Calu3 (cell line): ENCODE data around the gene CLUH. TPM values are rescaled to one million over a fixed set of nuclear protein-coding genes. Genes with fewer than 3 reads are reported as not detected.
A peak's percentile ranks its signal among the peaks of the same experiment; 100 is the strongest.

Experiments used
- BruUV-seq: library from RNA; stranded (reverse); fragments of 400-500 nt; replicated peaks from 2 replicates; lab custom pipeline; 2021; lab: Mats Ljungman, UMichigan
- CTCF ChIA-PET: fragments of 300-600 bp; sonication (Branson Sonifier 250); formaldehyde crosslinking; loops from one replicate; lab custom pipeline; 2022; ENCODE audit warnings: antibody characterized with exemption; lab: Charles Lee
- DNase-seq: peaks from one replicate; pipeline ENCODE4 v3.0.0; 2022
- H3K27ac Mint-ChIP-seq: one replicate; pipeline ENCODE4 v1.8.0; 2022; ENCODE audit warnings: mixed read lengths; ENCODE audit not compliant: unreplicated experiment
- H3K27me3 Mint-ChIP-seq: one replicate; pipeline ENCODE4 v1.8.0; 2022; ENCODE audit warnings: mixed read lengths; ENCODE audit not compliant: unreplicated experiment
- H3K36me3 Mint-ChIP-seq: one replicate; pipeline ENCODE4 v1.8.0; 2022; ENCODE audit warnings: mild to moderate bottlenecking, moderate library complexity, mixed read lengths; ENCODE audit not compliant: insufficient read depth, unreplicated experiment
- H3K4me1 Mint-ChIP-seq: one replicate; pipeline ENCODE4 v1.8.0; 2022; ENCODE audit warnings: mild to moderate bottlenecking, low read depth, mixed read lengths; ENCODE audit not compliant: unreplicated experiment
- H3K4me3 Mint-ChIP-seq: one replicate; pipeline ENCODE4 v1.8.0; 2022; ENCODE audit warnings: mild to moderate bottlenecking, low read depth, moderate library complexity, mixed read lengths; ENCODE audit not compliant: unreplicated experiment
- H3K9me3 Mint-ChIP-seq: one replicate; pipeline ENCODE4 v1.8.0; 2022; ENCODE audit warnings: low read depth, mixed read lengths; ENCODE audit not compliant: unreplicated experiment
- intact Hi-C: fragments of 100-400 bp; cut with micrococcal nuclease; formaldehyde crosslinking; loops from one replicate; pipeline ENCODE4 v1.10.0; 2022; ENCODE audit not compliant: unreplicated experiment
- total RNA-seq: library from RNA; stranded (reverse); gene quantifications from 2 replicates; pipeline ENCODE4 v1.2.3, GENCODE V29; 2022
- TF ChIP-seq, protein P1 (sequence below): fragments of 200-600 bp; IDR thresholded peaks from one replicate; pipeline ENCODE4 v1.8.0; 2022; ENCODE audit warnings: antibody characterized with exemption; ENCODE audit not compliant: unreplicated experiment

The CLUH gene
- total RNA-seq, 1 experiment from 2014 or later = 103 TPM

DNA sequence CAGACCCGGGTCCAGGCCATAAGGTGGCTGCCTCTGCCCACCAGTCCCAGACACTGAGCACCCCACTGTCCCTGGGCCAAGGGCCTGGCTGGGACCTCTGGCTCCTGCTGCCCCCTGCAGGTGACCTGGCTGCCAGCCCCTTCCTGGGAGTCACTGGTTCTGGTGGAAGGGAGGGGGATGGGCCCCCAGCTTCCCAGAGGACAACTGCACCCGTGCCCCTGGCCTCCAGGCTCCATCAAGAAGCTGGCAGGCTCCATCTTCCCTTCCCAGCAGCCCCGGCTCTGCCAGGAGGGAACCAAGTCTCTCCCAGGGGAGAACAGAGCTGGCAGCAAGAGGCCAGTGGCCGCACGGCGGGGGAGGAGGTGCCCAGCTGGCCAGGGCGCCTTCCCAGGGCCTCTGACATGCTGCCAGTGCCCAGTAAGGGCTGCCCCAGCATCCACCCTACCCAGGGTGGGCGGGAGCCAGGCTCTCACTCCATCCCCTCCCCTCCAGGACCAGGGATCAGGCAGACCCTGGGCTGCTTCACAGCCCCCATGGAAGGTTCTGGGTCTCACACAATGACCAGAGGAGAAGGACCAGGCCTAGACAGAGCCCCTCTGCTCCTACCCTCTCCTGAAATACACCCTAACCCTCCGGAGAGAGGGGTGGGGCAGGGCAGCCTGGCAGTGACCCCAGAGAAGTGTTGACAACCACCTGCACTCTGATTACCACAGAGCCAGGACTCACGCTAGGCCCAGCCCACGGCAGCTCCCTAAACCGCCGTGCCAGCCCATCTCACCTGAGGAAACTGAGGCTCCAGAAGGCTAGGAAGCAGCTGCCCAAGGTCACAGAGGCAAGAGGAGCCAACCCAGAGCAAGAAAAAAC lies 3.6 kb downstream of the CLUH start:
- intact Hi-C loops = no loop called here
- Mint-ChIP-seq H3K4me1 (peaks cover 30% of the 10 kb centered on the region), H3K4me3 (peak overlapping the region; percentile 96), H3K27ac (no peak overlapping the region), H3K9me3 (no peaks in the 10 kb centered on the region), H3K27me3 (no peaks in the 10 kb centered on the region), H3K36me3 (peaks cover 53% of the 10 kb centered on the region)
- BruUV-seq = no TSS peak
- peak; percentile 24 for DNase-seq
- TF ChIP-seq, protein P1, sequence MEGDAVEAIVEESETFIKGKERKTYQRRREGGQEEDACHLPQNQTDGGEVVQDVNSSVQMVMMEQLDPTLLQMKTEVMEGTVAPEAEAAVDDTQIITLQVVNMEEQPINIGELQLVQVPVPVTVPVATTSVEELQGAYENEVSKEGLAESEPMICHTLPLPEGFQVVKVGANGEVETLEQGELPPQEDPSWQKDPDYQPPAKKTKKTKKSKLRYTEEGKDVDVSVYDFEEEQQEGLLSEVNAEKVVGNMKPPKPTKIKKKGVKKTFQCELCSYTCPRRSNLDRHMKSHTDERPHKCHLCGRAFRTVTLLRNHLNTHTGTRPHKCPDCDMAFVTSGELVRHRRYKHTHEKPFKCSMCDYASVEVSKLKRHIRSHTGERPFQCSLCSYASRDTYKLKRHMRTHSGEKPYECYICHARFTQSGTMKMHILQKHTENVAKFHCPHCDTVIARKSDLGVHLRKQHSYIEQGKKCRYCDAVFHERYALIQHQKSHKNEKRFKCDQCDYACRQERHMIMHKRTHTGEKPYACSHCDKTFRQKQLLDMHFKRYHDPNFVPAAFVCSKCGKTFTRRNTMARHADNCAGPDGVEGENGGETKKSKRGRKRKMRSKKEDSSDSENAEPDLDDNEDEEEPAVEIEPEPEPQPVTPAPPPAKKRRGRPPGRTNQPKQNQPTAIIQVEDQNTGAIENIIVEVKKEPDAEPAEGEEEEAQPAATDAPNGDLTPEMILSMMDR = no peak
- CTCF ChIA-PET = no interaction called here

DNA sequence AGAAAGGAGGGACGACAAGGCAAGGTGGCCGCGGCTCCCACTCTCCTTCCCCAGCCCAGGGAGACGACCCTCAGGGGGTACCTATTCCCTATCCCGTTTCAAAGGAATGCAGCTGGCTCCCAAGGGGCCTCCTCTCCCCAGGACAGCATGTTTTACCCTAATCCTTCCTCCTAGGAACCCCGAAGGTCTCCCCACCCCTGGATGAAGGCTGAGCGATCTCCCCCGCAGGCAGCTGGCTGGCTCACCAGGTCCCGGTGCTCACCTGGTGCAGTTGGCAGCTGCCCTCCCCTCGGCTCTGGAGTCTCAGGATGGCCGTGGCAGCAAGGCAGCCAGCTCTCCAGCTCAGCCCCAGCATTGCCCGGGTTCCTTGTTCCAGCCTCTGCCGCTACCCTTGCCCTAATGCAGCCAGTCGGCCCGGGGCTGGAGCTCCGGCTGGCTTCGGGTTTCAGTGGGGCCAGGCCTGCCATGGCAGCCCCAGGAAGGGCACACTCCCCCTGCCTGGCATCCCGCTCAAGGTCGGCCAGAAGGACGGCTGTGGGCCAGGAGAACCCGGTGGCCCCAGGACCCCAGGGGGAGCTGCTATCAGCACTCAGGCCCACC lies 4.6 kb downstream of the CLUH start:
- Mint-ChIP-seq H3K4me1 (peaks cover 23% of the 10 kb centered on the region), H3K9me3 (no peaks in the 10 kb centered on the region), H3K27me3 (no peaks in the 10 kb centered on the region), H3K36me3 (peaks cover 49% of the 10 kb centered on the region), H3K27ac (no peak overlapping the region), H3K4me3 (no peak overlapping the region)
- intact Hi-C loops = no loop called here
- BruUV-seq = no TSS peak
- TF ChIP-seq, protein P1 = no peak
- DNase-seq = no peak
- CTCF ChIA-PET = no interaction called here

DNA sequence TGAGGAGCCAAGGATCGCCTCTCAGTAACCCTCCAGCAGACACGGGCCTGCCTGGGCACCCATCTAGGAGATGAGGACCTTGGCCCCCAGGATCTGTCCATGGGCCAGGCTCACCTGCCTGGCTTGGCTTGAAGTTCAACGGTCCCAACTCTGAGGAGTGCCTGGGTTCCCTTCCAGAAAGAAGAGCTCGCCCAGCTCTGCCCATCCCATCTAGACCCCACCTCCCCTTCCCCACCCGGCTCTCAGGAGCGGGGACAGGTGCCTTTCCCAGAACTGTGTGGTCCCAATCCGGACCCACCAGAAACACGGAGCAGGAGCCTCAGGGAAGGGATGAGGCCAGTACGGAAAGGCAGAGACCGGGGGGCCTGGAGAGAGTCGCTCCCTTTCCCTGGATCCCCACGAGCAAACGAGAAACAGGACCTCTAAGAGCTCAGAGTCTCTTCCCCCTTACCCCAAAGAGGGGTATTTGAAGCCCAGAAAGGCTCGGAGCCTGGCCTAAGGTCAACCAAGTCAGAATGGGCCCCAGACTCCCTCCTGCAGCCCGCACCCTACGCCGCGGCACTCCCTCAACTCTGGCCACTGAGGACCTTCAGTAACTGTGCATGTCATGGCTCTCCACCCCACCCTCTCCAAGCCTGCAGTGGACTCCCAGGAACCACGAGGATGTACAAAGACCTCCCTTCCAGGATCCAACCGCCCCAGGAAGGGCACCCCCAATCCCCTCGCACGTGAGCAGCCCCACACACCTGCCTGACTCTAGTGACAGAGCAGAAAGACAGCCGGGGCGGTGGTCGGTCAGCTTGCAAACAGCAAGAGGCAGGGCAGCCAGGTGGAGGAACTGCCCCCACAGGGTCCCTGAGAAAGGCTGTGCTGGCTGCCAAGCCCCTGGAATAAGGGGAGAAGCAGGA lies 5.4 kb downstream of the CLUH start:
- Mint-ChIP-seq H3K27me3 (no peaks in the 10 kb centered on the region), H3K36me3 (peaks cover 40% of the 10 kb centered on the region), H3K9me3 (no peaks in the 10 kb centered on the region), H3K4me3 (no peak overlapping the region), H3K4me1 (peaks cover 21% of the 10 kb centered on the region), H3K27ac (no peak overlapping the region)
- TF ChIP-seq, protein P1 = no peak
- intact Hi-C loops = no loop called here
- BruUV-seq = no TSS peak
- no peak for DNase-seq
- CTCF ChIA-PET = no interaction called here

DNA sequence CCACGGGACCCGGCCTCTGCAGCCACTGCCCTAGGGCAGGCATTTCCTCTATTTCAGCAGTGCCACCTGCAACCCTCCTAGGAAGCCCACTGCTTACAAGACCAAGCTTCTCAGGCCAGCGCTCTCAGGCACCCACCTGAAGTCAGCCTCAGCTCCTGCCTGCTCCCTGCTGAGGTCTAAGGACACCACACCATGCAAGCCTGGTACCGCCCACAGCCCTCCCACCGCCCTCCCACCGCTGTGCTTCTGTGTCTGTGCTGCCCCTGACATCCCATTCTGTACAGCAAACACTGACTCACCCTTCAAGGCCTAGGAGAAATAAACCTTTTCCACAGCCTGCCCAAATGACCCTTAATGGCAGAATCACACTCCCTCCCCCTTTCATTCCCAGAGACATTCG lies 6.3 kb downstream of the CLUH start:
- Mint-ChIP-seq H3K4me1 (peaks cover 21% of the 10 kb centered on the region), H3K27ac (no peak overlapping the region), H3K36me3 (peaks cover 35% of the 10 kb centered on the region), H3K4me3 (no peak overlapping the region), H3K9me3 (no peaks in the 10 kb centered on the region), H3K27me3 (no peaks in the 10 kb centered on the region)
- BruUV-seq = no TSS peak
- DNase-seq = no peak
- intact Hi-C loops = no loop called here
- CTCF ChIA-PET = no interaction called here
- TF ChIP-seq, protein P1 = no peak
